ENCODE measurements around the gene TCFL5. TPM values are rescaled to one million over a fixed set of nuclear protein-coding genes. Genes with fewer than 3 reads are reported as not detected.

The TCFL5 gene
- total RNA-seq, 4 donors from 2014 or later: 12.0 to 28.9 (median 13.8) TPM

GRCh38 chr20:62892348-62893304 is 31.0 kb upstream of the TCFL5 start:
- Histone ChIP-seq H3K27ac (no peak overlapping the region), H3K4me1 (peaks cover 0 to 4% (median 0%) of the 10 kb centered on the region in 3 donors), H3K36me3 (peaks cover 0 to 93% of the 10 kb centered on the region in 2 donors), H3K9me3 (no peaks in the 10 kb centered on the region), H3K27me3 (no peaks in the 10 kb centered on the region), H3K4me3 (no peak overlapping the region)
- 73 to 79% methylated on average over 13 to 16 of the region's 25 CpGs for WGBS, 2 donors (ENCODE audit: low coverage in 1 of 2)
- TF ChIP-seq POLR2A (IDR thresholded peaks at IDR 0.05): no peak
- no peak for TF ChIP-seq EP300 (IDR thresholded peaks at IDR 0.05)
- no peak for TF ChIP-seq POLR2AphosphoS5 (IDR thresholded peaks at IDR 0.05)
- no peak for TF ChIP-seq CTCF (IDR thresholded peaks at IDR 0.05)
- no peak for ATAC-seq

- whole genome bisulfite sequencing, 2 donors (ENCODE audit: low coverage in 1 of 2): 83 to 100% methylated on average over 2 to 4 of the region's 15 CpGs
- peaks cover 0 to 17% (median 0%) of the 10 kb centered on the region in 3 donors for H3K4me1 ChIP-seq
These were observed 29.5 kb upstream of the TCFL5 start for GRCh38 chr20:62891111-62891510.

GRCh38 chr20:62890444-62890843 is 28.8 kb upstream of the TCFL5 start:
- ATAC-seq: no peak
- Histone ChIP-seq H3K27me3 (no peaks in the 10 kb centered on the region), H3K9me3 (no peaks in the 10 kb centered on the region), H3K27ac (no peak overlapping the region), H3K4me3 (no peak overlapping the region), H3K36me3 (peaks cover 0 to 97% of the 10 kb centered on the region in 2 donors), H3K4me1 (peaks cover 0 to 17% (median 0%) of the 10 kb centered on the region in 3 donors)
- 68 to 80% methylated on average over 2 to 3 of the region's 7 CpGs for WGBS, 2 donors (ENCODE audit: low coverage in 1 of 2)
- TF ChIP-seq POLR2A (IDR thresholded peaks at IDR 0.05) (no peak), CTCF (IDR thresholded peaks at IDR 0.05) (no peak), POLR2AphosphoS5 (IDR thresholded peaks at IDR 0.05) (no peak), EP300 (IDR thresholded peaks at IDR 0.05) (no peak)

More at GRCh38 chr20:62891111-62891510, 29.5 kb upstream of the TCFL5 start:
- peaks cover 0 to 99% of the 10 kb centered on the region in 2 donors for H3K36me3 ChIP-seq
- H3K9me3 ChIP-seq: no peaks in the 10 kb centered on the region
- H3K4me3 ChIP-seq: no peak overlapping the region
- no peak for ATAC-seq
- H3K27ac ChIP-seq: no peak overlapping the region
- H3K27me3 ChIP-seq: no peaks in the 10 kb centered on the region
- TF ChIP-seq EP300 (IDR thresholded peaks at IDR 0.05): no peak
- TF ChIP-seq CTCF (IDR thresholded peaks at IDR 0.05): no peak
- TF ChIP-seq POLR2AphosphoS5 (IDR thresholded peaks at IDR 0.05): no peak

GRCh38 chr20:62889871-62890270 is 28.2 kb upstream of the TCFL5 start:
- Histone ChIP-seq H3K36me3 (peaks cover 0 to 92% of the 10 kb centered on the region in 2 donors), H3K27me3 (no peaks in the 10 kb centered on the region), H3K4me3 (no peak overlapping the region), H3K9me3 (no peaks in the 10 kb centered on the region), H3K4me1 (peaks cover 0 to 17% (median 0%) of the 10 kb centered on the region in 3 donors), H3K27ac (no peak overlapping the region)
- TF ChIP-seq EP300 (IDR thresholded peaks at IDR 0.05) (no peak), POLR2A (IDR thresholded peaks at IDR 0.05) (no peak), CTCF (IDR thresholded peaks at IDR 0.05) (no peak), POLR2AphosphoS5 (IDR thresholded peaks at IDR 0.05) (no peak)
- 84 to 90% methylated on average over 2 to 5 of the region's 9 CpGs for WGBS, 2 donors (ENCODE audit: low coverage in 1 of 2)
- no peak for ATAC-seq
